HG03457 (cell line): Measurements from ENCODE around the gene PCDHA6.
"Not testable (repeated sequence)": the region's sequence is repeated elsewhere in the genome, so short reads cannot be mapped to it uniquely, and the experiment has no call there.

Experiments
- ATAC-seq: cut with Tn5 transposase; IDR thresholded peaks from one replicate; pipeline ENCODE4 v1.9.1; 2021; ENCODE audit warnings: moderate number of reproducible peaks; ENCODE audit not compliant: unreplicated experiment

Gene PCDHA6

GRCh38 chr5:140827704-140828361 is at the start of gene PCDHA6:
TSS of gene PCDHA6 (plus strand) at chr5:140827960. CDS start at chr5:140828092, 132 bp downstream.
- ATAC-seq, result no peak

DNA sequence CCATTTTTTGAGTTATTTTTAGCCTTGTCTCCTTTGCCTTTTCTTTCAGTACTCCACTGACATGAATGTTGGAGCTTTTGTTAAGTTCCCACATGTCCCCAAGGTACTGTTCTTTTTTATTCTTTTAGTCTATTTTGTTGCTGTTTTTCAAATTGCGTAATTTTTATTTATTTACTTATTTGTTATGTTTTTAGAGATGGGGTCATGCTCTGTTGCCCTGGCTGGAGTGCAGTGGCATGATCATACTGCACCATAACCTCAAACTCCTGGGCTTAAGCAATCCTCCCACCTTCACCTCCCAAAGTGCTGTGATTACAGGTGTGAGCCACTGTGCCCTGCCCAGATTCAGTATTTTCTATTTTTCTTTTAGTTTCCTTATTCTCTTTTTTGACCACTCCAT is 47.2 kb upstream of the PCDHA6 start:
- no peak for ATAC-seq

- ATAC-seq, result no peak
These were observed 41.7 kb upstream of the PCDHA6 start, which contains the start of gene PCDHA1 for GRCh38 chr5:140785905-140786686. TSS of gene PCDHA1 (plus strand) at chr5:140786140.

DNA sequence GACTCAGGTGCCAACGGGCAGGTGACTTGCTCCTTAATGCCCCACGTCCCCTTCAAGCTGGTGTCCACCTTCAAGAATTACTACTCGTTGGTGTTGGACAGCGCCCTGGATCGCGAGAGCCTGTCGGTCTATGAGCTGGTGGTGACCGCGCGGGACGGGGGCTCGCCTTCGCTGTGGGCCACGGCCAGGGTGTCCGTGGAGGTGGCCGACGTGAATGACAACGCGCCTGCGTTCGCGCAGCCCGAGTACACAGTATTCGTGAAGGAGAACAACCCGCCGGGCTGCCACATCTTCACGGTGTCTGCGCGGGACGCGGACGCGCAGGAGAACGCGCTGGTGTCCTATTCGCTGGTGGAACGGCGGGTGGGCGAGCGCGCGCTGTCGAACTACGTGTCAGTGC is 40.3 kb upstream of the PCDHA6 start:
- not testable (repeated sequence) for ATAC-seq

DNA sequence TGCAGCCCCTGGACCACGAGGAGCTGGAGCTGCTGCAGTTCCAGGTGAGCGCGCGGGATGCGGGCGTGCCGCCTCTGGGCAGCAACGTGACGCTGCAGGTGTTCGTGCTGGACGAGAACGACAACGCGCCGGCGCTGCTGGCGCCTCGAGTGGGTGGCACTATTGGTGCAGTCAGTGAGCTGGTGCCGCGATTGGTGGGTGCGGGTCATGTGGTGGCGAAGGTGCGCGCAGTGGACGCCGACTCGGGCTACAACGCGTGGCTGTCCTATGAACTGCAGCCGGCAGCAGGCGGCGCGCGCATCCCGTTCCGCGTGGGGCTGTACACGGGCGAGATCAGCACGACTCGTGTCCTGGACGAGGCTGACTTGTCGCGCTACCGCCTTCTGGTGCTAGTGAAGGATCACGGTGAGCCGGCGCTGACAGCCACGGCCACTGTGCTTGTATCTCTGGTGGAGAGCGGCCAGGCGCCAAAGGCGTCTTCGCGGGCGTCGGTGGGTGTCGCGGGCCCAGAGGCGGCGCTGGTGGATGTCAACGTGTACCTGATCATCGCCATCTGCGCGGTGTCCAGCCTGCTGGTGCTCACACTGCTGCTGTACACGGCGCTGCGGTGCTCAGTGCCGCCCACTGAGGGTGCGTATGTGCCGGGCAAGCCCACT is 39.8 kb upstream of the PCDHA6 start:
- not testable (repeated sequence) for ATAC-seq

GRCh38 chr5:140791089-140791488 is 36.7 kb upstream of the PCDHA6 start:
- no peak for ATAC-seq

GRCh38 chr5:140794595-140795258 is 33.0 kb upstream of the PCDHA6 start, which contains the start of gene PCDHA2:
TSS of gene PCDHA2 (plus strand) at chr5:140794852.
- ATAC-seq, result no peak

GRCh38 chr5:140795259-140795641 is 32.5 kb upstream of the PCDHA6 start:
- no peak for ATAC-seq

- not testable (repeated sequence) for ATAC-seq
These were observed 31.6 kb upstream of the PCDHA6 start for GRCh38 chr5:140796072-140796717.

DNA sequence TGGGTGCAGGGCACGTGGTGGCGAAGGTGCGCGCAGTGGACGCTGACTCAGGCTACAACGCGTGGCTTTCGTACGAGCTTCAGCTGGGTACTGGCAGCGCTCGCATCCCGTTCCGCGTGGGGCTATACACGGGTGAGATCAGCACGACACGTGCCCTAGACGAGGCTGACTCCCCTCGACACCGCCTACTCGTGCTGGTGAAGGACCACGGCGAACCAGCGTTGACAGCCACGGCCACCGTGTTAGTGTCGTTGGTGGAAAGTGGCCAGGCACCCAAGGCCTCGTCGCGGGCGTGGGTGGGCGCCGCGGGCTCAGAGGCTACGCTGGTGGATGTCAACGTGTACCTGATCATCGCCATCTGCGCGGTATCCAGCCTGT is 31.1 kb upstream of the PCDHA6 start:
- ATAC-seq, result no peak

- ATAC-seq, result no peak
These were observed 26.8 kb upstream of the PCDHA6 start, which contains the start of gene PCDHA3 for GRCh38 chr5:140800816-140801493. TSS of gene PCDHA3 (plus strand) at chr5:140801057.

DNA sequence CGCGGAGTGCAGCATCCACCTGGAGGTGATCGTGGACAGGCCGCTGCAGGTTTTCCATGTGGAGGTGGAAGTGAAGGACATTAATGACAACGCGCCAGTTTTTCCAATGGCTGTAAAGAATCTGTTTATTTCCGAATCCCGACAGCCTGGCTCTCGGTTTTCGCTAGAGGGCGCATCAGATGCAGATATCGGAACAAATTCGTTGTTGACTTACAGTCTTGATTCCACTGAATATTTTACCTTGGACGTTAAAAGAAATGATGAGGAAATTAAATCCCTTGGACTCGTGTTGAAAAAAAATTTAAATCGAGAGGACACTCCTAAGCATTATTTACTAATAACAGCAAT is 26.3 kb upstream of the PCDHA6 start:
- ATAC-seq, result no peak

DNA sequence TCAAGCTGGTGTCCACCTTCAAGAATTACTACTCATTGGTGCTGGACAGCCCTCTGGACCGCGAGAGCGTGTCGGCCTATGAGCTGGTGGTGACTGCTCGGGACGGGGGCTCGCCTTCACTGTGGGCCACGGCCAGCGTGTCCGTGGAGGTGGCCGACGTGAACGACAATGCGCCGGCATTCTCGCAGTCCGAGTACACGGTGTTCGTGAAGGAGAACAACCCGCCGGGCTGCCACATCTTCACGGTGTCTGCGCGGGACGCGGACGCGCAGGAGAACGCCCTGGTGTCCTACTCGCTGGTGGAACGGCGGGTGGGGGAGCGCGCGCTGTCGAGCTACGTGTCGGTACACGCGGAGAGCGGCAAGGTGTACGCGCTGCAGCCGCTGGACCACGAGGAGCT is 25.4 kb upstream of the PCDHA6 start:
- not testable (repeated sequence) for ATAC-seq

- ATAC-seq, result no peak
These were observed 24.9 kb upstream of the PCDHA6 start for GRCh38 chr5:140802781-140803271.

DNA sequence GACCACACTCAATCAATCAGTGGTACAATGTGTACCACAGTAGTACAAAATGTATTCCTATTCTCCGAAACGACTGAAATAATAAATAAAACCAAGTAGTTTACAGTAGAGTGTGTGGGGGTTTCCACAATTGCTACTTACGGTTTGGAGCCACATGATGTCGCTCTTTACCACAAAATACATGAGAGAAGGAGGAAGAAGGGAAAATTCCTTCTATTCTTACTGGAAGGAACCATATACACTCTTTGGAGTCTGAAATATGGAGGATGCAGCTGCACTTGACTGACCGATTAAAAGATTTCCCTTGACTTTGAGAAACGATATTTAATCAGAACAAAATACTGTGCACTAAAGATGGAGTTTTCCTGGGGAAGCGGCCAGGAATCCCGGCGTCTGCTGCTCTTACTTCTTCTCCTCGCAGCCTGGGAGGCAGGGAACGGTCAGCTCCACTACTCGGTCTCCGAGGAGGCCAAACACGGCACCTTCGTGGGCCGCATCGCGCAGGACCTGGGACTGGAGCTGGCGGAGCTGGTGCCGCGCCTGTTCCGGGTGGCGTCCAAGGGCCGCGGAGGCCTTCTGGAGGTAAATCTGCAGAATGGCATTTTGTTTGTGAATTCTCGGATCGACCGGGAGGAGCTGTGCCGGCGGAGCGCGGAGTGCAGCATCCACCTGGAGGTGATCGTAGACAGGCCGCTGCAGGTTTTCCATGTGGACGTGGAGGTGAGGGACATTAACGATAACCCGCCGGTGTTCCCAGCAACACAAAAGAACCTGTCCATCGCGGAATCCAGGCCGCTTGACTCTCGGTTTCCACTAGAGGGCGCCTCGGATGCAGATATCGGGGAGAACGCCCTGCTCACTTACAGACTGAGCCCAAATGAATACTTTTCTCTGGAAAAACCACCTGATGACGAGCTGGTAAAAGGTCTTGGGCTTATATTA is 20.7 kb upstream of the PCDHA6 start, which contains the start of gene PCDHA4:
Gene PCDHA4, plus strand, starts transcription at position 235 of the 942 bp plus-strand sequence.
- ATAC-seq, result no peak

DNA sequence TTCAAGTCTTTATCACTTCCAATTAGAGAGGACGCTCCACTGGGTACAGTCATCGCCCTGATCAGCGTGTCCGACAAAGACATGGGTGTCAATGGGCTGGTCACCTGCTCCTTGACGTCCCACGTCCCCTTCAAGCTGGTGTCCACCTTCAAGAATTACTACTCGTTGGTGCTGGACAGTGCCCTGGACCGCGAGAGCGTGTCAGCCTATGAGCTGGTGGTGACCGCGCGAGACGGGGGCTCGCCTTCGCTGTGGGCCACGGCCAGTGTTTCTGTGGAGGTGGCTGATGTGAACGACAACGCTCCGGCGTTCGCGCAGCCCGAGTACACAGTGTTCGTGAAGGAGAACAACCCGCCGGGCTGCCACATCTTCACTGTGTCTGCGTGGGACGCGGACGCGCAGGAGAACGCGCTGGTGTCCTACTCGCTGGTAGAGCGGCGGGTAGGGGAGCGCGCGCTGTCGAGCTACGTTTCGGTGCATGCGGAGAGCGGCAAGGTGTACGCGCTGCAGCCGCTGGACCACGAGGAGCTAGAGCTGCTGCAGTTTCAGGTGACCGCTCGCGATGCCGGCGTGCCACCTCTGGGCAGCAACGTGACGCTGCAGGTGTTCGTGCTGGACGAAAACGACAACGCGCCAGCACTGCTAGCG is 19.4 kb upstream of the PCDHA6 start:
- not testable (repeated sequence) for ATAC-seq

DNA sequence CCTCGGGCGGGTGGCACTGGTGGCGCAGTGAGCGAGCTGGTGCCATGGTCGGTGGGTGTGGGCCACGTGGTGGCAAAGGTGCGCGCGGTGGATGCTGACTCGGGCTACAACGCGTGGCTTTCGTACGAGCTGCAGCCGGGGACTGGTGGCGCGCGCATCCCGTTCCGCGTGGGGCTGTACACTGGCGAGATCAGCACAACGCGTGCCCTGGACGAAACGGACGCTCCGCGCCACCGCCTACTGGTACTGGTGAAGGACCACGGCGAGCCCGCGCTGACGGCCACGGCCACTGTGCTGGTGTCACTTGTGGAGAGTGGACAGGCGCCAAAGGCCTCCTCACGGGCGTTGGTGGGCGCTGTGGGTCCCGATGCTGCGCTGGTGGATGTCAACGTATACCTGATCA is 18.9 kb upstream of the PCDHA6 start:
- no peak for ATAC-seq
